Activated CD4-positive, alpha-beta T cell treated with anti-CD3 and anti-CD28 coated beads, Interleukin-2, amount 50 U/mL, for 4 hours (primary cell): ENCODE data around the gene GALNT12.

ENCODE experiments used
- DNase-seq, 2 experiments: peaks; one replicate each; pipeline ENCODE4 v3.0.0-alpha.2; 2020

GALNT12 gene

DNA sequence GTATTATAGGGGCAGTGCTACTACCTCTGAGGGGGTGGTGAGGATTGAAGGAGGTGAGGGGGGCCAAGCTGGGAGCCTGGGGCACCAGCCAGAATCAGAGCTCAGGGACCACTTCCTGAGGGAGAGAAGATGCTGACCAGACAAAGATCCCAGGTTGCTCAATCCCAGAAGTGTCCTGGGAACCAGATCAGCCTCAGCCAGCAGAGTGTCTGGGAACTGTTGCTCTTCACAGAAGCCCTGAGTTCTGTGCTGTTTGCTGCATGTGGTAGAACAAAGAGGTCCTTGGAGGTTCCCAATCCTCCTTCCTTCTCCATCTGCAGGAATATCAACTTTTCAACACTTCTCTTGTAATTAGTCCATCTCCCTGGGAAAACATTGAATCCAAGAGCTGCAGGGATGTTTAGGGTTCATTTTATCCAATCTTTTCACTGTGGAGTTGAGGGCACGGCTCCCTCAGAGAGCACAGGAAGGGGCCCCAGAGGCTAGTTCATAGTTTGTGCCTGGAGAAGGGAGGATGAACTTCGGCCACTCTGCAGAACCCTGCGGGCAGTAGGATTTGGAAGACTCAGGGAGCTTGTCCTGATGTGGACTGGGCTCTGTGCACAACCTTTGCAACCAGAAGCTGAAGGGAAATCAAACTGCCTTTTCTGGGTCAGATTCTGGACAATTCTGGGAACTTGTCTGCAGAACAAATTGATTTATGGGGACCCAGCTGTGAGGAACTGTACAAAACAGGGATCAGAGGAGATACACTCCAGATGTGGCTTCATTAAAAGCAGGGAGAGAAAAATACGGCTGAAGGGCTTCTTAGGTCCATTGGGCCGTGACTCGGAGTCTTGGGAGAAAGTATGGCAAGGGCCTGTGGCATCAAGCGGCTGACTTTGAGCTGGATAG is 57.1 kb downstream of the GALNT12 start:
- DNase-seq, result no peak

- no peak for DNase-seq
Observed at GRCh38 chr9:98865284-98865875, 57.9 kb downstream of the GALNT12 start.

DNA sequence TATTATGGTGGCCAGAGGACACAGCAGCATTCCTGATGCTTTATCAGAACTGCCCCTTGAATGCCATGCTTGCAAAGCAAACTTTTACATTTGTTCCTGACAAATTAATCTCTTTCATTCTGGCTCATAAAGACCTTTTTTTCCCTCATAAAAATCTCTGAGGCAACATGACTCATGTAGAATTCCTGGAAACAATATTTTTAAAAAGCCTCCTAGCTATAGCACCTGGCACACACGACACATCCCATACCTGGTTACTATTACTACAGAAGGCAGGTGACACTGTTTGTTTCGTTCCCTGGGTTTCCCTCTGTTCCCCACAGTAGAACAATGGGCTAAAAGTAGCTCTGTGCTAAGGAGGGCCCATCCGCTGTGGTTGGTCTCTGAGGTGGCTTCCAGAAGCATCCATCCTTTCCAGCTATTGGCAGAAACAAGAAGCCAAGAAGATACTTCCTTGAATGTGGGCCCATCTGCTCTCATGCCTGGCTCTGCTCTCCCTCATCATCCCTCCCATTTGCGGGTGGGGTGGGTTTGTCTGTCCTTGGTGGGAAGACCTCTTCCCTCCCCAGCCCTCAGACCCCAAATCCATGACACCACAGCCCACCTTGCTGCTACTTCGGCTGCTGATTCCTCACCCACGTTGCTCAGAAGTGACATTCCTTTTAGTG is 59.1 kb downstream of the GALNT12 start:
- no peak for DNase-seq

DNA sequence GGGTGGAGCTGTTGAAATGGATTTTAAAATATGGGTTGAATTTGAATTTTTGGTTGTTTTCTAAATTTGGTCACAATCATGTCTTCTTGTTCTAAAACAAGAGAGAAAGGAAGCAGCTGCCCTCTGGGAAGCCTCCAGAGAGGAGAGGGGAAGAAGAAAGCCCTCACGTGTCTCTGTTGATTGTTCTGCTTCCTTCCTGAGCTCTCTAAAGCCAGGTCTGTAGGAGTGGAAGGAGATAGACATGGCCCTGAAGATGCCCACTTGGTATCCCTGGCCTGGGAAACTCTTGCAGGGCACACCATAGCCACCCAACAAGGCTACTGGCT is 59.6 kb downstream of the GALNT12 start:
- no peak for DNase-seq

- no peak for DNase-seq
Observed at GRCh38 chr9:98867429-98868168, 60.1 kb downstream of the GALNT12 start.

GRCh38 chr9:98869078-98869745 is 61.7 kb downstream of the GALNT12 start:
- DNase-seq, result no peak

DNA sequence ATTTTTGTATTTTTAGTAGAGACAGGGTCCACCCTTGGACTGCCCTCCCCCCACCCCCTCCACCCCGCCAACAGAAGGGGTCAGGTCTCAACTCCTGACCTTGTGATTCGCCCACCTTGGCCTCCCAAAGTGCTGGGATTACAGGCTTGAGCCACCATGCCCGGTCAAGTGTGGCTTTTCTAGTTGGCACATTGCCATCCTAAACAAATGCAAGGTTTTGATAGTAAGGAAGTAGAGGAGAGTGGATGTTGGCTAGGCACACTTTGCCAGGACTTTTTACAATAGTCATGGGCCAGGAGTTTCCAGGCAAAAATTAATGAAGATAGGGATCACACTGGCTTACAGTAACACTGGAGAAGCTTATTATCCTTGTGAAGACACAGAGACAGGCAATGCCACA is 62.4 kb downstream of the GALNT12 start:
- no peak for DNase-seq

DNA sequence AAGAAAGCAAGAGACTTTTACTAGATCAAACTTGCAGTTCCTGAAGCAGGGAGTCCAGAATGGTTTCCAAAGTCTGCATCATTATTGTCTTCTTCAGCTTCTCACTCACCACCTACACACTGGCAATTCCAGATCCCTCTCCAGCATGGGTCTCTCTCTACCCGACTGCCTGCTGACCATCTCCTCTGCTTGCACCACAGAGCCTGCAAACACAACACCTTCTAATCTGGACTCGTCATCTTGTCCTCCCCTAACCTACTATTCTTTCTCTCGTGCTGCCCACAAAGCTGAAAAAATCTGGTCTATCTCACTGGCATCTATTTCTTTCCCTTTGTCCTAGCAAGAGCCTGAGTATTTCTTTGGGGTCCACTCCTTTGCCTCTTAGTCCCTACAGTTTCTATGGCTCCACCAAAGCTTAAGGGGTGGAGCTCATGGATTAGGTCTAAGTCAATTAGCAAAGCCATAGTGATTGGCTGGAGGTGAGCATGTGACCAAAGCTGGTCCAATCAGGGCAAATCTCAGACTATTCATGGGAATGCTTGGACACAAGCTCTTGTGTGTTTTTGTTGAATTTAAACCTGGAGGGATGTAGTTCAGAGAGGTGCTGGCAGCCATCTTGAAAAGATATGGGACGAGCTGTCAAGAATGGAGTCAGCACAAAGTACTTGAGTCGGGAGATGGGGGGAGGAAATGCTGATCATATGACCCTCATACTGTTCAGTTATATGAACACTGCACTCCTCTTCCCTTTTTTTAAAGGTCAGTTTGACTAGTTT is 63.5 kb downstream of the GALNT12 start:
- no peak for DNase-seq

DNA sequence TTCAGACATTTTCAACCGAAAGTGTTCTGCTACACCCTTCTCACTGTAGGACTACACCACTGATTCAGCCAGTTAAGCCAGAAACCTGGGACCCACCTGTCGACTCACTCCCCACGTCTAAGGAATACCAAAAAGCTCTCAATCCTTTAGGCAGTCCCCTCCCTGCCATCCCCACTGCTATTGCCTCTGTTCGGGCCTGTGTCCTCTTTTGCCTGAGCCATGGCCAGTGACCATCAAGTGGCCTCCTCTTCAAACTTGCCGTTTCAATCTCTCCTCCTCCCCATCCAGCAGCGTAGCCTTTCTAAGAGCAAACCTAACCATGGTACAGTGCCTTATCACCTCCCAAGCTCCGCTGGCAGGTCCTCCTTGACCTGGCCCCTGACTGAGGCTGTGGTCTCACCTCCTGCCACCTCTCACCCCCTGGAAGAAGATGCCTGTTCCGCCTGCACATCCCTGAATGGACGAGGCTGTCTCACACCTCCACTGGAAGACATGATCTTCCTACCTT is 64.1 kb downstream of the GALNT12 start:
- DNase-seq, result no peak

GRCh38 chr9:98873526-98873925 is 66.1 kb downstream of the GALNT12 start:
- DNase-seq, result no peak

DNA sequence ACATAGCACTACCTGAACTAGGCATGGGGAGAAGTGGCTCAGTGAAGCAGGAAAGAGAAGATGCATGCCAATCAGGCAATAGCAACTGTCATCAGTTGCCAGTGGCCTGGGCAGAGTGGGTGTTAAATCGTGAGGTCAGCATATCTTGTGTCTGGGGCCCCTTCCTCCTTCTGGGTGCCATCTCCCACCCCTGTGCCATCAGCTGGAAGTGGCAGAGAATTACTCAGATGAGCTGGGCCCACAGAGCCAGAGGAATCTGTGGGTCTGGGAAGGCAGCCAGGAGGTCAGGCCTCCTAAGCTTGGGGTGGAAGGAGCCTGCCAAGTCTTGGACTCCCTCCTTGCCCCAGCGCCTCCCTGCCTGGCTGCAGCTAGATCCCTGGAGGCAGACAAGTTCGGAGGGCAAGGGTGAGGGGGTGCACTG is 66.5 kb downstream of the GALNT12 start:
- no peak for DNase-seq

GRCh38 chr9:98874721-98875255 is 67.3 kb downstream of the GALNT12 start:
- no peak for DNase-seq

DNA sequence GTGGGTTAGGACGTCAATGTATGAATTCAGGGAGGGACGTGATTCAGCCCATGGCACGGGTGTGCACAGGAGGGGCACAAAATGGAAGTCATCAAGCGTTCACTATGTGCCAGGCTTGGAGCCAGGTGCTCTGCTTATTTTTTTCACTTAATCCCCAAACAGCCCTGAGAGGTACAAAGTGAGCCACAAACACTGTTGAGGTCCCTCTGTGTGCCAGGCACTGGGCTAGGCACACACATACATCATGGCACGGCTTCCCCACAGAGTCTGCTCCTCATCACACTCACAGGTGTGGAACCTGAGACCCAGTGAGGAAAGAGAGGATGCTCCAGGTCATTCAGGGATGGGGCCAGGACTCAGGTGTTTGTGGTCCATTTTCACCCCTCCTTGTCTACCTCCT is 68.1 kb downstream of the GALNT12 start:
- no peak for DNase-seq

DNA sequence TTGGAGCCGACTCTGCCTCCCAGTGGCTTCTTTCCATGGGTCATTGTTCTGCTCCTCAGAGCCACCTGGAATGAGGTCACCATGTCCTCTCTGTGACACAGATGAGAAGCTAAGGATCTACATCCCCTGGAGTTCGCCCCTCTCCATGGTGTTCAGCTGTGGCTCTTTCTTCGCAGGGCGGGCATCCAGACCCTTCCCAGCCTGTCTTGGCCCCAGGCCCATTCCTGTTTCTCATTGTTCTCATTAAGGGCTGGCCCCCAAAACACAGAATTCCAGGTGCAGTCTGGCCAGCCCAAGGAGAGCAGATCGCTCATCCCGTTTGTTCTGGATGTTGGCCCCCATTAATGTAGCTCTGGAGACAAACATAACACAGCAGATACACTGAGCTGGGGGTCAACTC is 69.8 kb downstream of the GALNT12 start:
- DNase-seq, result no peak

- DNase-seq, result no peak
Observed at GRCh38 chr9:98879094-98879962, 71.9 kb downstream of the GALNT12 start.

DNA sequence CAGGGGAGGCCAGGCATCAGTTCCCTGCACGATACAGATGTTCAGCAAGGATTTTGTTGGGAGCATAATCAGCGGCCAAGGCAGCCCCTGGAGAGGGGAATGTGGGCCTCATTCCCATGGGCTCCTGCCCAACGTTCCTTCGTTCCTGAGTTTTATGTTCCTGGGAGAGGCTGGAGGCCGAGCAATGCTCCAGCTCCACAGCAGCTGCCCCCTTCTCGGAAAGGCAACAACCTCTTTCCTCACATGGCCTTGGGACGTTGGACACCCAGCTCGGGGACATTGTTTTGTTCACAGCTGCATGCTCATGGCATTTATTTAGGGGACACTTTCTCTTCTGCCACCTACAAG is 72.5 kb downstream of the GALNT12 start:
- DNase-seq, result no peak

DNA sequence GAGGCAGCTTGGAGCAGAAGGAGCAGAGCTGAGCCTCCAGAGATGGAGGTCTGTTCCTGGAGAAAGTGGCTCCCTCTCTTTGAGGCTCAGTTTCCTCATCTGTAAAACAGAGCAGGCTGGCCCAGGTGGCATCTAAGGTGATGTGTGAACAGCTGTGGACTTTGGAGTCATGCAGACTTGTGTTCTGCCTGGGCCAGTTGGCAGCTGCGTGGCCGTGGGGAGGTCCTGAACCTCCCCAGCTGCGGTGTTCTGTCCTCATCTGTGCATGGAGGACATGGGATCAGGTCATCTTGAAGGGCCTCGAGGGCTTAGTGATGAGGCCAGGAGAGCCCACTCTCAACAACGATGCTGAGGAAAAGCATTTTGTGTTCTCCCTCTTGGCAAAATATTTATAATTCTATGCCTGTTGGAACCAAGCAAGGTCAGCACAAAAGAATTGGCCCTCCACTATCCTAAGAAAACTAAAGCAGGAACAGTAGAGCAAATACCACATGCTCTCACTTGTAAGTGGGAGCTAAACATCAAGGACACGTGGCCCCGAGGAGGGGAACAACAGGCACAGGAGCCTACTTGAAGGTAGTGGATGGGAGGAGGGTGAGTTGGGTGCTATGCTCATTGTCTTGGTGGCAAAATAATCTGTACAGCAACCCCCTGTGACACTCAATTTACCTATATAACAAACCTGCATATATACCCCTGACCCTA is 73.0 kb downstream of the GALNT12 start:
- DNase-seq, result no peak

DNA sequence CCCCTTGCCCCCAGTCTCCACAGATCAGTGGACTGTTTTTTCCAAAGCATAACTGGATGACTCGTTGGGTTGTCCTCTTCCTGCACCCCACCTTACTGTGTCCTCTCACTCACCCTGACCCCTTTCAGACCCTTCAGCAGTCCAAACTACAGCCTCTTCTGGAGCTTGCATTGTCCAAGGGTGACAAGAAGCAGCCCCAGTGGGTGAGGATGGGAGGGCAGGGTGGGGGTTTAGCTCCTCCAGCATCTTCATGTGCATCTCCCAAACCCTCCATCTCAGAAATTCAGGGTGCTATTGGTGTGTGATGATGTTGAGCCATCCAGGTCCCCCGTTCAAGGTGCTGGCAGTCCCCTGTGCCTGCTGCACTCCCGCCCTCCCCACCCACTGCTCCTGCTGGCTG is 73.9 kb downstream of the GALNT12 start:
- no peak for DNase-seq

DNA sequence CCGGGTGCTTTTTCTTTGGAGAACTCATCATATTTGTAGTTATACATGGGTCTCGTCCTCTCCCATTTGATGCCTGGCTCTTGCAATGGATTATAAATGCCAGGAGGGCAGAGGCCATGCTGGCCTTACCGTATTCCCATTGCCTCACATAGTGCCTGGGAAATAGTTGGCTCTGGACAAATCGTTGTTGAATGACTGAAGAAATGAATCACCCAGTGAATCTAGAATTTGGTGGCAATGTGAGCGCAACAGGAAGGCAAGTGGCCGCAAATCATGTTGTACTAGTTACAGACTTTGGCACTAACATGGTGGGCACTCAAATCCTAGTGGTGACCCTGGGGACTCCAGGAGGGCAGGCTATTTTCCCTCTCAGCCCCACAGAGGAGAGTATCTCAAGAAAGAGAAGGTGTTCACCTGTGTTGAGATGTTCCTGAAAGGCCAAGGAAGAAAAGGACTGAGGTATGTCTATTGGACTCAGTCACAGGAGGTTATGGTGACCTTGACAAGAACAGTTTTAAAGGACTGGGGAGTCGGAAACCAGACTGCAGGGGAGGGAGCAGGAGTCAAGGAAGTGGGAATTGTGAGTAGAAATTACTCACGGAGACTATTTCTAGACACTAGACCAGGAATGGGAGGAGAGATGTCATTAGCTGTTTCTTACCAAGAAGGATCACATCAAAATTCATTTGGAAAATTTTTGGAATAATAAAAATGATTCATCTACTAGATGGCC is 74.5 kb downstream of the GALNT12 start:
- DNase-seq, result no peak
